Measurements from ENCODE around the gene ERVW-1.
"Not testable (repeated sequence)": the region's sequence is repeated elsewhere in the genome, so short reads cannot be mapped to it uniquely, and the experiment has no call there.

The ERVW-1 gene

GRCh38 chr7:92477681-92478080 lies at the start of gene ERVW-1:
Gene ERVW-1 (minus strand): TSS chr7:92477946. CDS start chr7:92470381, 7,565 bp downstream.
- not testable (repeated sequence) for DNase-seq

- DNase-seq = no peak
These were observed 45.4 kb upstream of the ERVW-1 start for GRCh38 chr7:92523110-92523509.

- no peak for DNase-seq
These were observed 42.3 kb upstream of the ERVW-1 start for GRCh38 chr7:92520024-92520423.

GRCh38 chr7:92517631-92518030 lies 39.9 kb upstream of the ERVW-1 start:
- no peak for DNase-seq

GRCh38 chr7:92513167-92513902 lies 35.6 kb upstream of the ERVW-1 start:
- DNase-seq = no peak

- DNase-seq = no peak
These were observed 31.2 kb upstream of the ERVW-1 start for GRCh38 chr7:92508946-92509345.

- DNase-seq = no peak
These were observed 28.6 kb upstream of the ERVW-1 start for GRCh38 chr7:92506363-92506762.

GRCh38 chr7:92504563-92504962 lies 26.8 kb upstream of the ERVW-1 start:
- DNase-seq = no peak

- DNase-seq = no peak
These were observed 26.0 kb upstream of the ERVW-1 start for GRCh38 chr7:92503767-92504166.

- no peak for DNase-seq
These were observed 20.8 kb upstream of the ERVW-1 start for GRCh38 chr7:92498557-92498956.

GRCh38 chr7:92496876-92497275 lies 19.1 kb upstream of the ERVW-1 start:
- no peak for DNase-seq

GRCh38 chr7:92489634-92490033 lies 11.9 kb upstream of the ERVW-1 start:
- DNase-seq = no peak

GRCh38 chr7:92487804-92488203 lies 10.1 kb upstream of the ERVW-1 start:
- no peak for DNase-seq

GRCh38 chr7:92485974-92486373 lies 8.2 kb upstream of the ERVW-1 start:
- no peak for DNase-seq

GRCh38 chr7:92485267-92485892 lies 7.6 kb upstream of the ERVW-1 start:
- DNase-seq = no peak

- DNase-seq = not testable (repeated sequence)
These were observed 6.5 kb upstream of the ERVW-1 start for GRCh38 chr7:92484226-92484625.

- not testable (repeated sequence) for DNase-seq
These were observed 5.9 kb upstream of the ERVW-1 start for GRCh38 chr7:92483624-92484023.

- DNase-seq = not testable (repeated sequence)
These were observed 1.4 kb upstream of the ERVW-1 start for GRCh38 chr7:92479146-92479545.

GRCh38 chr7:92478711-92479110 lies 965 bp upstream of the ERVW-1 start:
- no peak for DNase-seq

GRCh38 chr7:92478095-92478494 lies 349 bp upstream of the ERVW-1 start:
- DNase-seq = no peak

GRCh38 chr7:92475851-92476590 lies 1.7 kb downstream of the ERVW-1 start:
- not testable (repeated sequence) for DNase-seq

GRCh38 chr7:92475261-92475770 lies 2.4 kb downstream of the ERVW-1 start:
- not testable (repeated sequence) for DNase-seq

- not testable (repeated sequence) for DNase-seq
These were observed 3.8 kb downstream of the ERVW-1 start for GRCh38 chr7:92473989-92474388.

GRCh38 chr7:92468589-92468988 lies 9.2 kb downstream of the ERVW-1 start:
- not testable (repeated sequence) for DNase-seq
